Upper lobe of right lung (tissue), 1 donor: ENCODE results near the gene RUSF1. TPM values are rescaled to one million over a fixed set of nuclear protein-coding genes. Genes with fewer than 3 reads are reported as not detected.

Experiments used
- ATAC-seq: fragments of 200-7000 bp; cut with Tn5 transposase; one replicate; pipeline ENCODE4 v1.9.1; 2020; ENCODE audit warnings: mild to moderate bottlenecking, moderate library complexity
- DNase-seq: peaks from one replicate; pipeline ENCODE4 v3.0.0-alpha.2; 2020
- H3K27ac ChIP-seq: fragments of 200-600 bp; one replicate; pipeline ENCODE4 v1.8.0; 2022
- H3K27me3 ChIP-seq: fragments of 200-600 bp; one replicate; pipeline ENCODE4 v1.8.0; 2022; ENCODE audit warnings: mild to moderate bottlenecking
- H3K36me3 ChIP-seq: fragments of 200-600 bp; one replicate; pipeline ENCODE4 v1.8.0; 2022
- H3K4me1 ChIP-seq: fragments of 200-600 bp; one replicate; pipeline ENCODE4 v1.8.0; 2022
- H3K4me3 ChIP-seq: fragments of 200-600 bp; one replicate; pipeline ENCODE4 v1.8.0; 2022; ENCODE audit warnings: mild to moderate bottlenecking
- H3K9me3 ChIP-seq: fragments of 200-600 bp; one replicate; pipeline ENCODE4 v1.8.0; 2022
- CTCF ChIP-seq: fragments of 200-600 bp; IDR thresholded peaks from one replicate; pipeline ENCODE4 v1.8.0; 2022; ENCODE audit warnings: antibody characterized with exemption
- intact Hi-C: fragments of 100-400 bp; cut with DNase I; formaldehyde crosslinking; loops from one replicate; pipeline ENCODE4 v1.11.0; 2022
- total RNA-seq: library from RNA; stranded (reverse); fragmentation: NEBNext Ultra II Directional; extraction: Animal tissue kit (Norgen Biotek cat#: 25700); gene quantifications from one replicate; pipeline ENCODE4 v1.2.1, GENCODE V29; 2021
- donor health status: DM: no; HTN: yes; CAD: no; lungs with severe emphysema.

The RUSF1 gene
- total RNA-seq, 1 donor from 2014 or later, result 62.8 TPM

GRCh38 chr16:31476303-31477219, 31.6 kb downstream of the RUSF1 start:
- no peaks in the 10 kb centered on the region for H3K9me3 ChIP-seq
- H3K27me3 ChIP-seq, result no peaks in the 10 kb centered on the region
- intact Hi-C loops, result no loop called here
- H3K4me3 ChIP-seq, result peak overlapping the region; percentile 54
- peak; percentile 78 for ATAC-seq
- peak; percentile 96 for DNase-seq
- no peak for TF ChIP-seq CTCF
- peak overlapping the region; percentile 80 for H3K27ac ChIP-seq
- H3K4me1 ChIP-seq, result peaks cover 11% of the 10 kb centered on the region
- H3K36me3 ChIP-seq, result peaks cover 18% of the 10 kb centered on the region

GRCh38 chr16:31475946-31476302, 32.3 kb downstream of the RUSF1 start:
- peaks cover 18% of the 10 kb centered on the region for H3K36me3 ChIP-seq
- TF ChIP-seq CTCF, result no peak
- intact Hi-C loops, result no loop called here
- ATAC-seq, result peak; percentile 13
- H3K9me3 ChIP-seq, result no peaks in the 10 kb centered on the region
- peak overlapping the region; percentile 54 for H3K4me3 ChIP-seq
- H3K27ac ChIP-seq, result peak overlapping the region; percentile 80
- H3K27me3 ChIP-seq, result no peaks in the 10 kb centered on the region
- H3K4me1 ChIP-seq, result peaks cover 16% of the 10 kb centered on the region
- peak; percentile 81 for DNase-seq

GRCh38 chr16:31474773-31475738, 33.1 kb downstream of the RUSF1 start:
- TF ChIP-seq CTCF, result no peak
- H3K4me3 ChIP-seq, result no peak overlapping the region
- DNase-seq (no peak), ATAC-seq (no peak)
- no peak overlapping the region for H3K27ac ChIP-seq
- peaks cover 18% of the 10 kb centered on the region for H3K36me3 ChIP-seq
- H3K9me3 ChIP-seq, result no peaks in the 10 kb centered on the region
- peaks cover 15% of the 10 kb centered on the region for H3K4me1 ChIP-seq
- H3K27me3 ChIP-seq, result no peaks in the 10 kb centered on the region
- intact Hi-C loops, result no loop called here

- Histone ChIP-seq H3K4me3 (no peak overlapping the region), H3K9me3 (no peaks in the 10 kb centered on the region), H3K36me3 (peaks cover 18% of the 10 kb centered on the region), H3K27me3 (no peaks in the 10 kb centered on the region), H3K27ac (no peak overlapping the region), H3K4me1 (peaks cover 14% of the 10 kb centered on the region)
- no peak for TF ChIP-seq CTCF
- ATAC-seq (no peak), DNase-seq (no peak)
- intact Hi-C loops, result no loop called here
Measured at GRCh38 chr16:31474173-31474714, 33.9 kb downstream of the RUSF1 start.

GRCh38 chr16:31473264-31473984, 34.8 kb downstream of the RUSF1 start:
- no peak for DNase-seq
- no peak for TF ChIP-seq CTCF
- H3K27ac ChIP-seq, result no peak overlapping the region
- H3K9me3 ChIP-seq, result no peaks in the 10 kb centered on the region
- peak overlapping the region; percentile 62 for H3K4me3 ChIP-seq
- peaks cover 14% of the 10 kb centered on the region for H3K4me1 ChIP-seq
- intact Hi-C loops, result no loop called here
- H3K27me3 ChIP-seq, result no peaks in the 10 kb centered on the region
- ATAC-seq, result no peak
- H3K36me3 ChIP-seq, result peaks cover 18% of the 10 kb centered on the region
